Measurements from ENCODE around the gene XCR1. TPM values are rescaled to one million over a fixed set of nuclear protein-coding genes. Genes with fewer than 3 reads are reported as not detected.
A peak's percentile ranks its signal among the peaks of the same experiment; 100 is the strongest.
"Not testable (repeated sequence)": the region's sequence is repeated elsewhere in the genome, so short reads cannot be mapped to it uniquely, and the experiment has no call there.

The XCR1 gene
- total RNA-seq, 2 donors from 2014 or later = not detected

DNA sequence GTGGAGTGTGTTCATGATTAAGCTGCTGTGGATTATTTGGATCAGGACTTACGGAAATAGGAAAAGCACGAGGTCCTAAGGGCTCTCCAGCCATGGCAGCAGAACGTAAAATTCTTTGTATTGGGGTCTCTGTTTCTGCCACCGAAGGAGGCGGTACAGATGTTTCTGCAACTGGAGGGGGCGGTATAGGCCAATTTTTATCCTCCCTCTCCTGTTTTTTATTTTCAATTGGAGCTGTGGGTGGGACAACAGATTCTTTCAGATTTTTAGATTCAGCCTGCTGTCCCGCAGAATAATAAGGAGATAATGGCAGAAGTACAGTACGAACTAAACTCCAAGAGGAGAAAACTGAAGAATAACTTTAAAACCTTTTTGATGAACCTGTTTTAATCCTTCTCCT, 26.0 kb upstream of the XCR1 start:
- not testable (repeated sequence) for H3K4me1 ChIP-seq (ENCODE audit: control insufficient read depth, insufficient read depth, low read length); H3K36me3 ChIP-seq (ENCODE audit: control insufficient read depth, insufficient read depth, low read length); H3K36me3 Mint-ChIP-seq (ENCODE audit: low read depth); H3K4me3 ChIP-seq (ENCODE audit: low read length); H3K27ac ChIP-seq (ENCODE audit: low read depth, low read length); H3K9me3 ChIP-seq (ENCODE audit: control insufficient read depth, low read length); H3K27me3 Mint-ChIP-seq (ENCODE audit: insufficient read depth); DNase-seq; H3K9ac ChIP-seq (ENCODE audit: extremely low read depth, low read length, poor library complexity, severe bottlenecking); H3K9me3 Mint-ChIP-seq; H3K27ac Mint-ChIP-seq; H3K27me3 ChIP-seq (ENCODE audit: control insufficient read depth, insufficient read depth, low read length, poor library complexity, severe bottlenecking); H3K4me1 Mint-ChIP-seq; H3K4me3 Mint-ChIP-seq
- TF ChIP-seq, protein P1, sequence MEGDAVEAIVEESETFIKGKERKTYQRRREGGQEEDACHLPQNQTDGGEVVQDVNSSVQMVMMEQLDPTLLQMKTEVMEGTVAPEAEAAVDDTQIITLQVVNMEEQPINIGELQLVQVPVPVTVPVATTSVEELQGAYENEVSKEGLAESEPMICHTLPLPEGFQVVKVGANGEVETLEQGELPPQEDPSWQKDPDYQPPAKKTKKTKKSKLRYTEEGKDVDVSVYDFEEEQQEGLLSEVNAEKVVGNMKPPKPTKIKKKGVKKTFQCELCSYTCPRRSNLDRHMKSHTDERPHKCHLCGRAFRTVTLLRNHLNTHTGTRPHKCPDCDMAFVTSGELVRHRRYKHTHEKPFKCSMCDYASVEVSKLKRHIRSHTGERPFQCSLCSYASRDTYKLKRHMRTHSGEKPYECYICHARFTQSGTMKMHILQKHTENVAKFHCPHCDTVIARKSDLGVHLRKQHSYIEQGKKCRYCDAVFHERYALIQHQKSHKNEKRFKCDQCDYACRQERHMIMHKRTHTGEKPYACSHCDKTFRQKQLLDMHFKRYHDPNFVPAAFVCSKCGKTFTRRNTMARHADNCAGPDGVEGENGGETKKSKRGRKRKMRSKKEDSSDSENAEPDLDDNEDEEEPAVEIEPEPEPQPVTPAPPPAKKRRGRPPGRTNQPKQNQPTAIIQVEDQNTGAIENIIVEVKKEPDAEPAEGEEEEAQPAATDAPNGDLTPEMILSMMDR (conservative IDR thresholded peaks at IDR 0.05) = peak; percentile 55
- WGBS, 2 experiments (ENCODE audit: insufficient coverage in 1 of 2, insufficient read length in 1 of 2) = 83 to 89% methylated on average over 1 to 7 of the region's 8 CpGs

DNA sequence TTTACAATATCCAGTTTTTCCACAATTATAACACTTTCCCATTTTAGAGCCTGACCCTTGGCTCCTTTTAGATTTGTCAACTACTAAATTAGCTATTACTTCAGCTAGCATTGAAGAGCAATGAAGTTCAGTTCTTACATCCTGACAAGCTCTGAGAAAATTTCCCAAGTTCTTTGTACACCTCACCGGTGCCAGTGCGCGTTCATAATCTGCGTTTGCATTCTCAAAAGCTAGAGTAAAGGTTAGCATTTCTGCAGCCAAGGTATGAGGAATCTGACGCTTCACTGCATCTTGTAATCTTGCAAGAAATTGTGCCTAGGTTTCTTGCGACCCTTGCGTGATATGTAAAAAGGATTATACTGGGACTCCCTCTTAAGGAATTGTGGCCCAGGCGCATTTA, 25.2 kb upstream of the XCR1 start:
- H3K9me3 Mint-ChIP-seq = no peaks in the 10 kb centered on the region
- Histone ChIP-seq H3K9ac (ENCODE audit: extremely low read depth, low read length, poor library complexity, severe bottlenecking) (no peak overlapping the region), H3K27ac (ENCODE audit: low read depth, low read length) (no peak overlapping the region), H3K4me3 (ENCODE audit: low read length) (no peak overlapping the region), H3K4me1 (ENCODE audit: control insufficient read depth, insufficient read depth, low read length) (no peaks in the 10 kb centered on the region), H3K36me3 (ENCODE audit: control insufficient read depth, insufficient read depth, low read length) (no peaks in the 10 kb centered on the region), H3K27me3 (ENCODE audit: control insufficient read depth, insufficient read depth, low read length, poor library complexity, severe bottlenecking) (no peaks in the 10 kb centered on the region), H3K9me3 (ENCODE audit: control insufficient read depth, low read length) (no peaks in the 10 kb centered on the region)
- peaks cover 2% of the 10 kb centered on the region for H3K4me1 Mint-ChIP-seq
- H3K27ac Mint-ChIP-seq = no peak overlapping the region
- H3K27me3 Mint-ChIP-seq (ENCODE audit: insufficient read depth) = no peaks in the 10 kb centered on the region
- no peak for DNase-seq
- H3K4me3 Mint-ChIP-seq = no peak overlapping the region
- TF ChIP-seq, protein P1 (conservative IDR thresholded peaks at IDR 0.05) = no peak
- H3K36me3 Mint-ChIP-seq (ENCODE audit: low read depth) = no peaks in the 10 kb centered on the region
- WGBS, 2 experiments (ENCODE audit: insufficient coverage in 1 of 2, insufficient read length in 1 of 2) = 95 to 98% methylated on average over 8 of the region's 8 CpGs

DNA sequence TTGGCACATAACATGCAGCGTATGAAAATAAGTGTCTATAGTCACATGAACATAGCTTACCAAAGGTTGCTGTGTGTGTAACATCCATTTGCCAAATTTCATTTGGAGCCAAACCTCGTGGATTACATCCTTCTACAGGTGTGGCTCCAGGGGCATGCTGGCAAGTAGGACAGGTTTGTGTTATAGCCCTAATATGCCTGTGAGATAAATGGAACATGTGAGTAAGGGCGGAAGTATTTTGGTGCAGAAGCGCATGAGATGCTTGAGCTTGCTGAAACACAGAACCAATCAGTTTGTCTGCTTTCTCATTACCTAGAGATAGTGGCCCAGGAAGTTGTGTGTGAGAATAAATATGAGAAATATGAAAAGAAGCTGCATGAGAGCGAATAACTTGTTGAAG, 21.8 kb upstream of the XCR1 start:
- Mint-ChIP-seq H3K4me3 (no peak overlapping the region), H3K27me3 (ENCODE audit: insufficient read depth) (no peaks in the 10 kb centered on the region), H3K36me3 (ENCODE audit: low read depth) (no peaks in the 10 kb centered on the region), H3K4me1 (no peaks in the 10 kb centered on the region), H3K27ac (no peak overlapping the region), H3K9me3 (no peaks in the 10 kb centered on the region)
- Histone ChIP-seq H3K9me3 (ENCODE audit: control insufficient read depth, low read length) (no peaks in the 10 kb centered on the region), H3K4me1 (ENCODE audit: control insufficient read depth, insufficient read depth, low read length) (no peaks in the 10 kb centered on the region), H3K4me3 (ENCODE audit: low read length) (no peak overlapping the region), H3K9ac (ENCODE audit: extremely low read depth, low read length, poor library complexity, severe bottlenecking) (no peak overlapping the region), H3K36me3 (ENCODE audit: control insufficient read depth, insufficient read depth, low read length) (no peaks in the 10 kb centered on the region), H3K27me3 (ENCODE audit: control insufficient read depth, insufficient read depth, low read length, poor library complexity, severe bottlenecking) (no peaks in the 10 kb centered on the region), H3K27ac (ENCODE audit: low read depth, low read length) (no peak overlapping the region)
- no peak for DNase-seq
- TF ChIP-seq, protein P1 (conservative IDR thresholded peaks at IDR 0.05) = no peak
- WGBS, 2 experiments (ENCODE audit: insufficient coverage in 1 of 2, insufficient read length in 1 of 2) = 90 to 92% methylated on average over 4 to 5 of the region's 5 CpGs

DNA sequence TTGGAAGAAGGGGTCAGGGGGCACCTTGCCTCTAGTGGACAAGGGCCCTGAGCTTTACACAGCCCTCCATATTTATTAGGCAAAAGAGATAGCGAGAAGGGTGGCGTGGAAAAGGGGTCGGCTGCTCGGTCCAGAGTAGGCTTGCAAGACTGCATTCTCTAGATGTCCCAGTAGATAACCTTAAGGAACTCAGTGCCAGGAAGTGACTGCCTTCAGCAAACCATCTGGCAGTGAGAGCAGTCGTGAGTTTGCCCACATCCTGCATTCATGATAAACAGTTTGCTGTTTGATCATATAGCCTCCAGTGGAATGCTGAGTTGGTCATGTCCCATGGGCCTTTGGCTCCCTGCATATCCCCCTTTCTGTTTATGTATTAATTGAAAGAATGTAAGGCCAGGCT, 18.9 kb upstream of the XCR1 start:
- H3K4me3 Mint-ChIP-seq; H3K9me3 ChIP-seq (ENCODE audit: control insufficient read depth, low read length); H3K36me3 ChIP-seq (ENCODE audit: control insufficient read depth, insufficient read depth, low read length); H3K27ac ChIP-seq (ENCODE audit: low read depth, low read length); H3K4me1 ChIP-seq (ENCODE audit: control insufficient read depth, insufficient read depth, low read length); H3K9ac ChIP-seq (ENCODE audit: extremely low read depth, low read length, poor library complexity, severe bottlenecking); H3K27ac Mint-ChIP-seq; H3K36me3 Mint-ChIP-seq (ENCODE audit: low read depth); DNase-seq; H3K27me3 Mint-ChIP-seq (ENCODE audit: insufficient read depth); H3K27me3 ChIP-seq (ENCODE audit: control insufficient read depth, insufficient read depth, low read length, poor library complexity, severe bottlenecking); H3K4me1 Mint-ChIP-seq; H3K4me3 ChIP-seq (ENCODE audit: low read length): not testable (repeated sequence)
- 93 to 97% methylated on average over 3 to 5 of the region's 5 CpGs for WGBS, 2 experiments (ENCODE audit: insufficient coverage in 1 of 2, insufficient read length in 1 of 2)
- H3K9me3 Mint-ChIP-seq = peaks cover 12% of the 10 kb centered on the region
